Caco-2 (cell line): ENCODE results near the gene LRRC7. TPM values are rescaled to one million over a fixed set of nuclear protein-coding genes. Genes with fewer than 3 reads are reported as not detected.

Experiments
- BruUV-seq: library from RNA; stranded (reverse); fragments of 400-500 nt; replicated peaks from 2 replicates; lab custom pipeline; 2021; lab: Mats Ljungman, UMichigan
- CTCF ChIA-PET: fragments of 300-600 bp; sonication (Branson Sonifier 250); formaldehyde crosslinking; loops from one replicate; lab custom pipeline; 2022; ENCODE audit warnings: antibody characterized with exemption; lab: Charles Lee
- POLR2A ChIA-PET: fragments of 300-600 bp; sonication (Branson Sonifier 250); formaldehyde crosslinking; loops from one replicate; lab custom pipeline; 2022; ENCODE audit warnings: antibody characterized with exemption; lab: Charles Lee
- DNase-seq, 2 experiments: peaks; one replicate each; pipeline versions ENCODE4 v3.0.0 to v3.0.0-alpha.2; 2020 to 2022
- H3K27me3 ChIP-seq: replicated peaks from 2 replicates; pipeline ENCODE4 v1.6.0; 2011; ENCODE audit warnings: low read length; ENCODE audit not compliant: control insufficient read depth, insufficient read depth
- H3K36me3 ChIP-seq: 2 replicates; pipeline ENCODE4 v1.5.1; 2011; ENCODE audit warnings: low read length; ENCODE audit not compliant: control insufficient read depth, insufficient read depth
- H3K4me1 ChIP-seq: fragments of 250-450 bp; sonication (Bioruptor Pico); 2 replicates; pipeline ENCODE4 v1.5.1; 2020; ENCODE audit warnings: mild to moderate bottlenecking
- H3K4me3 ChIP-seq: 2 replicates; pipeline ENCODE4 v1.5.1; 2011; ENCODE audit warnings: low read depth, mild to moderate bottlenecking, control low read depth, low read length
- H3K9me3 ChIP-seq: fragments of 250-450 bp; sonication (Bioruptor Pico); 2 replicates; pipeline ENCODE4 v1.5.1; 2020; ENCODE audit warnings: mild to moderate bottlenecking, moderate library complexity
- H3K27ac Mint-ChIP-seq: one replicate; pipeline ENCODE4 v1.8.0; 2022; ENCODE audit warnings: mixed read lengths; ENCODE audit not compliant: unreplicated experiment
- H3K27me3 Mint-ChIP-seq: one replicate; pipeline ENCODE4 v1.8.0; 2022; ENCODE audit warnings: mixed read lengths; ENCODE audit not compliant: insufficient read depth, unreplicated experiment
- H3K36me3 Mint-ChIP-seq: one replicate; pipeline ENCODE4 v1.8.0; 2022; ENCODE audit warnings: mild to moderate bottlenecking, mixed read lengths; ENCODE audit not compliant: insufficient read depth, unreplicated experiment
- H3K4me1 Mint-ChIP-seq: one replicate; pipeline ENCODE4 v1.8.0; 2022; ENCODE audit warnings: low read depth, mixed read lengths; ENCODE audit not compliant: unreplicated experiment
- H3K4me3 Mint-ChIP-seq: one replicate; pipeline ENCODE4 v1.8.0; 2022; ENCODE audit warnings: mild to moderate bottlenecking, moderate library complexity, mixed read lengths; ENCODE audit not compliant: unreplicated experiment
- H3K9me3 Mint-ChIP-seq: one replicate; pipeline ENCODE4 v1.8.0; 2022; ENCODE audit warnings: mixed read lengths; ENCODE audit not compliant: unreplicated experiment
- intact Hi-C: fragments of 100-400 bp; cut with micrococcal nuclease; formaldehyde crosslinking; loops from one replicate; pipeline ENCODE4 v1.10.0; 2022; ENCODE audit not compliant: unreplicated experiment
- total RNA-seq: library from RNA; stranded (reverse); gene quantifications from 2 replicates; pipeline ENCODE4 v1.2.3, GENCODE V29; 2022
- TF ChIP-seq, protein P1 (sequence below), 2 experiments: fragments of 200-600 bp in 1 of 2; IDR thresholded peaks; 1 replicate in 1 of 2; 2 replicates in 1 of 2; pipeline versions ENCODE4 v1.5.1 to v1.8.0; 2011 to 2022; ENCODE audit warnings: antibody characterized with exemption in 1 of 2, control low read depth in 1 of 2, inconsistent platforms in 1 of 2, low read depth in 1 of 2, low read length in 1 of 2, mild to moderate bottlenecking in 1 of 2, moderate library complexity in 1 of 2; ENCODE audit not compliant: insufficient read depth in 1 of 2, severe bottlenecking in 1 of 2, unreplicated experiment in 1 of 2

LRRC7 gene
- total RNA-seq, 1 experiment from 2014 or later: 8.5 TPM

DNA sequence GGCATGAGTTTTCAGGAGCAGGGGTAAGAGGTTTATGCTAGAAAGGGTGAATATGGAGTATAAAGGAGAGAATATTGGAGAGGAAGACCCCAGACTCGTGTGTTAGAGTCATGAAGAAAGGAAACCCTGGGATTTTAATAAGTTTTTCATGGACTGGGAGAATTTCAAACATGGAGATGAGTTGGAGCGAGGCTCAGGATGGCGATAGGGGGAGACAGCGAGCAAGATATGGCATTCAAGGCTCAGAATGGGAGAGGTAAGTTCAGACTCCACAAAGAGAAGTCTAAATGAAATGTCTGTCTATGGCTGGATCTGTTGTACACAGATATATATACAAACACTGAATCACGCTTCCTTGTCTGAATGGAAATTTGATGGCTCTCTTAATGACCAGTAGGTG, 545.1 kb downstream of the LRRC7 start:
- no peak for DNase-seq
- BruUV-seq: no TSS peak
- Mint-ChIP-seq H3K4me3 (no peak overlapping the region), H3K9me3 (no peaks in the 10 kb centered on the region), H3K27me3 (no peaks in the 10 kb centered on the region), H3K27ac (no peak overlapping the region), H3K4me1 (no peaks in the 10 kb centered on the region), H3K36me3 (no peaks in the 10 kb centered on the region)
- POLR2A ChIA-PET: no interaction called here
- Histone ChIP-seq H3K9me3 (no peaks in the 10 kb centered on the region), H3K4me1 (no peaks in the 10 kb centered on the region), H3K27me3 (no peaks in the 10 kb centered on the region), H3K36me3 (no peaks in the 10 kb centered on the region), H3K4me3 (no peak overlapping the region)
- CTCF ChIA-PET: no interaction called here
- intact Hi-C loops: no loop called here
- TF ChIP-seq, protein P1, sequence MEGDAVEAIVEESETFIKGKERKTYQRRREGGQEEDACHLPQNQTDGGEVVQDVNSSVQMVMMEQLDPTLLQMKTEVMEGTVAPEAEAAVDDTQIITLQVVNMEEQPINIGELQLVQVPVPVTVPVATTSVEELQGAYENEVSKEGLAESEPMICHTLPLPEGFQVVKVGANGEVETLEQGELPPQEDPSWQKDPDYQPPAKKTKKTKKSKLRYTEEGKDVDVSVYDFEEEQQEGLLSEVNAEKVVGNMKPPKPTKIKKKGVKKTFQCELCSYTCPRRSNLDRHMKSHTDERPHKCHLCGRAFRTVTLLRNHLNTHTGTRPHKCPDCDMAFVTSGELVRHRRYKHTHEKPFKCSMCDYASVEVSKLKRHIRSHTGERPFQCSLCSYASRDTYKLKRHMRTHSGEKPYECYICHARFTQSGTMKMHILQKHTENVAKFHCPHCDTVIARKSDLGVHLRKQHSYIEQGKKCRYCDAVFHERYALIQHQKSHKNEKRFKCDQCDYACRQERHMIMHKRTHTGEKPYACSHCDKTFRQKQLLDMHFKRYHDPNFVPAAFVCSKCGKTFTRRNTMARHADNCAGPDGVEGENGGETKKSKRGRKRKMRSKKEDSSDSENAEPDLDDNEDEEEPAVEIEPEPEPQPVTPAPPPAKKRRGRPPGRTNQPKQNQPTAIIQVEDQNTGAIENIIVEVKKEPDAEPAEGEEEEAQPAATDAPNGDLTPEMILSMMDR (IDR thresholded peaks at IDR 0.05; ENCODE audit: insufficient read depth in 1 of 2, low read depth in 1 of 2, low read length in 1 of 2, severe bottlenecking in 1 of 2, unreplicated experiment in 1 of 2): peak in 1 of 2 experiments; percentile 19

DNA sequence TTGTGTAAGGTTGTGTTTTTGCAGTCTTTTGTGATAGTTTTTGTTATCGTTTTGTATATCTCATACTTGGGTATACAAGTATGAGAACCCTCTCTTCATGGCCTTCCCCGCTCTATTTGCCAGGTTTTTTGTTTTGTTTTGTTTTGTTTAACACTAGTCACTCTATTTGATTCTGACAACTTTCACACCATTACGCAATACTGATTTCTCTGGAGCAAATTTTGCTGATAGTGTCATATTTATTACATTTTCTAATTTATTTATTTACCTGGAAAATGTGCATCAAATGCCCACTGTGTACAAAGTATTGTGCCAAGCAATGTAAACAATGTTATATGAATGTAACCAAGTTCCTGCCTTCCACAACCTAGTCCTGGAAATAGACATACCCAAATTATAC, 547.6 kb downstream of the LRRC7 start:
- TF ChIP-seq, protein P1 (IDR thresholded peaks at IDR 0.05; ENCODE audit: insufficient read depth in 1 of 2, low read depth in 1 of 2, low read length in 1 of 2, severe bottlenecking in 1 of 2, unreplicated experiment in 1 of 2): no peak
- H3K4me3 ChIP-seq: no peak overlapping the region
- Mint-ChIP-seq H3K9me3 (no peaks in the 10 kb centered on the region), H3K36me3 (no peaks in the 10 kb centered on the region), H3K4me1 (no peaks in the 10 kb centered on the region), H3K27ac (no peak overlapping the region), H3K27me3 (no peaks in the 10 kb centered on the region), H3K4me3 (no peak overlapping the region)
- H3K9me3 ChIP-seq: no peaks in the 10 kb centered on the region
- DNase-seq: no peak
- BruUV-seq: no TSS peak
- H3K36me3 ChIP-seq: no peaks in the 10 kb centered on the region
- H3K27me3 ChIP-seq: no peaks in the 10 kb centered on the region
- ChIA-PET CTCF (no interaction called here), POLR2A (no interaction called here)
- intact Hi-C loops: no loop called here
- H3K4me1 ChIP-seq: no peaks in the 10 kb centered on the region

DNA sequence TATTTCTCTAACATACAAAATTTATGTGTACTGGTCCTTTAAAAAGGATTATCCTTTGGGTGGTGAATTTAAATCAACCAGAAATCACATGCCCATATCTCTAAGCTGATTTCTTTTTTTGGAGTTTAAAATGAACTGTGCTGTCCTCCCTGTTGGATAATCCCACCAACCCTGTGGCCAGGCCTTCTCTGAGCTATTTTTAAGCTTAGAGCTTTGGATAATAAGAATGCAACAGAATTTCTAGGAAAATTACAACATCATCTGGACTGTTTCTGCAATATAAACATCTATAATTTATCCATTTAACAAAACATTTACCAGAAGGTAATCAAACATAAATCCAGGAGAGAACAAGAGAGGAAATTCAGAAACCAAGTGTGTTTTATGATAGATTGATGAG, 549.3 kb downstream of the LRRC7 start:
- H3K4me1 Mint-ChIP-seq: no peaks in the 10 kb centered on the region
- H3K27me3 Mint-ChIP-seq: no peaks in the 10 kb centered on the region
- no peaks in the 10 kb centered on the region for H3K4me1 ChIP-seq
- no peak overlapping the region for H3K4me3 ChIP-seq
- DNase-seq: no peak
- H3K9me3 Mint-ChIP-seq: no peaks in the 10 kb centered on the region
- no peaks in the 10 kb centered on the region for H3K27me3 ChIP-seq
- H3K4me3 Mint-ChIP-seq: no peak overlapping the region
- no peak overlapping the region for H3K27ac Mint-ChIP-seq
- H3K9me3 ChIP-seq: no peaks in the 10 kb centered on the region
- no peaks in the 10 kb centered on the region for H3K36me3 Mint-ChIP-seq
- intact Hi-C loops: no loop called here
- POLR2A ChIA-PET: no interaction called here
- H3K36me3 ChIP-seq: no peaks in the 10 kb centered on the region
- CTCF ChIA-PET: no interaction called here
- TF ChIP-seq, protein P1 (IDR thresholded peaks at IDR 0.05; ENCODE audit: insufficient read depth in 1 of 2, low read depth in 1 of 2, low read length in 1 of 2, severe bottlenecking in 1 of 2, unreplicated experiment in 1 of 2): no peak
- no TSS peak for BruUV-seq
